ENCODE results near the gene FANCG. TPM values are rescaled to one million over a fixed set of nuclear protein-coding genes. Genes with fewer than 3 reads are reported as not detected.

Gene FANCG
- polyA plus RNA-seq, 1 experiment = 9.1 TPM

DNA sequence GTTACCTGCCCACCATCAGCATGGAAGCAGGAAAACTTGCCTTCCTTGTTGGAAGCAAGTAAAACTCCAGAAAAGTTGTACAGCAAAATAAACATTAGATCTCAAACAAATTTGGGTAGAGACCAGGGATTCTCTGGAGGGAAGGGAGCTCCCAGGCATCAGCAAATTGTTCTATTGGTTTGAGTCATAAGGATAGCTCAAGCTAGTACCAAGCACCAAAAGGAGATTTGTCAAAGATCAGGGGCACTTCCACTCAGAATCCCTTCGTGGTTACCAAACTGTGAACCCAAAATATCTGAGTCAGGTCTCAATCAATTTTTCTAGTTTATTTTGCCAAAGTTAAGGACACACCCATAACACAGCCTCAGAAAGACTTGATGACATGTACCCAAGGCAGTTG is 52.4 kb downstream of the FANCG start:
- no peaks in the 10 kb centered on the region for H3K27me3 ChIP-seq (ENCODE audit: control insufficient read depth, insufficient read depth, low read length)
- DNase-seq (ENCODE audit: low read depth, low spot score) = no peak
- H3K4me3 ChIP-seq (ENCODE audit: low read depth, low read length) = no peak overlapping the region
- H3K9me3 ChIP-seq (ENCODE audit: control insufficient read depth, insufficient read depth, low read length) = peaks cover 5% of the 10 kb centered on the region
- TF ChIP-seq, protein P1, sequence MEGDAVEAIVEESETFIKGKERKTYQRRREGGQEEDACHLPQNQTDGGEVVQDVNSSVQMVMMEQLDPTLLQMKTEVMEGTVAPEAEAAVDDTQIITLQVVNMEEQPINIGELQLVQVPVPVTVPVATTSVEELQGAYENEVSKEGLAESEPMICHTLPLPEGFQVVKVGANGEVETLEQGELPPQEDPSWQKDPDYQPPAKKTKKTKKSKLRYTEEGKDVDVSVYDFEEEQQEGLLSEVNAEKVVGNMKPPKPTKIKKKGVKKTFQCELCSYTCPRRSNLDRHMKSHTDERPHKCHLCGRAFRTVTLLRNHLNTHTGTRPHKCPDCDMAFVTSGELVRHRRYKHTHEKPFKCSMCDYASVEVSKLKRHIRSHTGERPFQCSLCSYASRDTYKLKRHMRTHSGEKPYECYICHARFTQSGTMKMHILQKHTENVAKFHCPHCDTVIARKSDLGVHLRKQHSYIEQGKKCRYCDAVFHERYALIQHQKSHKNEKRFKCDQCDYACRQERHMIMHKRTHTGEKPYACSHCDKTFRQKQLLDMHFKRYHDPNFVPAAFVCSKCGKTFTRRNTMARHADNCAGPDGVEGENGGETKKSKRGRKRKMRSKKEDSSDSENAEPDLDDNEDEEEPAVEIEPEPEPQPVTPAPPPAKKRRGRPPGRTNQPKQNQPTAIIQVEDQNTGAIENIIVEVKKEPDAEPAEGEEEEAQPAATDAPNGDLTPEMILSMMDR (IDR thresholded peaks at IDR 0.05; ENCODE audit: low read depth, low read length) = no peak
- ChIA-PET CTCF (interaction anchor here (1.3 to 3.5 kb wide), 4 partner anchors 24 to 128 kb away, joined by 4 to 13 read pairs (median 6); partner anchors contain the start of gene PIGO), POLR2A (interaction anchor here (0.7 kb wide), 1 partner anchor 29 kb away, joined by 10 read pairs; no protein-coding TSS in a partner anchor)
- H3K27ac ChIP-seq (ENCODE audit: low read depth, low read length) = no peak overlapping the region

DNA sequence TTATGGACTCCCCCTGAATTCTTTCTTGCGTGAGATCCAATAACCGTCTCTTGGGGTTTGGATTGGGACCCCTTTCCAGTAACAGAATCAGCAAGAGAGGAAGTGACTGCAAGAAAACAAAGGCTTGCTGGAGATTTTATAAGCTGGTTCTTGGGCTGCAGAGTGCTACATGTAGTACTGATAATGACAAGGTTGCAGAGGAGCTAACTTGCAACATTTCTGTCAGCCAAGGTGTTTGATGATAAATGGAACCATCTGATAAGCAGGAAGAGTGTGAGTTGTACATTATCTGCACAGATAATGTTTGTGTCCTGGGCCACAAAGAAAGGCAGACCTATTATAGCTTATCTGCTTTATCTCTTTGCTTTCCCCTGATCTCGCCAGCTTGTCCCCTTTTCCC is 53.1 kb downstream of the FANCG start:
- ChIA-PET POLR2A (no interaction called here), CTCF (interaction anchor here (1.0 to 3.5 kb wide), 4 partner anchors 24 to 324 kb away, joined by 3 to 13 read pairs (median 6); no protein-coding TSS in a partner anchor)
- H3K9me3 ChIP-seq (ENCODE audit: control insufficient read depth, insufficient read depth, low read length) = peaks cover 5% of the 10 kb centered on the region
- H3K4me3 ChIP-seq (ENCODE audit: low read depth, low read length) = no peak overlapping the region
- peak overlapping the region; percentile 59 for H3K27ac ChIP-seq (ENCODE audit: low read depth, low read length)
- TF ChIP-seq, protein P1 (IDR thresholded peaks at IDR 0.05; ENCODE audit: low read depth, low read length) = no peak
- H3K27me3 ChIP-seq (ENCODE audit: control insufficient read depth, insufficient read depth, low read length) = no peaks in the 10 kb centered on the region
- DNase-seq (ENCODE audit: low read depth, low spot score) = no peak

Small RNAs within 50 kb of the gene (small RNA-seq; reads per million reads assigned to genes)
- gene RN7SL338P (ENCODE audit: insufficient read length, low read depth) = not detected

Other genes with a start within 250 kb of the FANCG start
- not detected in 2 replicates for gene PHF24, start 121.7 kb downstream of the FANCG start, polyA plus RNA-seq (2011; rRNA removed)
- gene DNAJB5, start 90.2 kb downstream of the FANCG start, polyA plus RNA-seq (2011; rRNA removed) = 5.1 and 9.5 TPM in 2 replicates
- 386 and 411 TPM in 2 replicates for gene VCP, start 7.3 kb downstream of the FANCG start, polyA plus RNA-seq (2011; rRNA removed)
- gene PIGO, start 16.6 kb upstream of the FANCG start, polyA plus RNA-seq (2011; rRNA removed) = 14.1 and 14.3 TPM in 2 replicates
- 125 and 151 TPM in 2 replicates for gene STOML2, start 23.2 kb upstream of the FANCG start, polyA plus RNA-seq (2011; rRNA removed)
- gene ATOSB, start 35.9 kb upstream of the FANCG start, polyA plus RNA-seq (2011; rRNA removed) = 20.4 and 24.6 TPM in 2 replicates
- 12.5 and 15.4 TPM in 2 replicates for gene UNC13B, start 82.1 kb upstream of the FANCG start, polyA plus RNA-seq (2011; rRNA removed)

Data from AG04450 (cell line).